GM23248 (cell line): ENCODE measurements around the gene BMS1. TPM values are rescaled to one million over a fixed set of nuclear protein-coding genes. Genes with fewer than 3 reads are reported as not detected.
"Not testable (repeated sequence)": the region's sequence is repeated elsewhere in the genome, so short reads cannot be mapped to it uniquely, and the experiment has no call there.

ENCODE experiments used
- DNase-seq: peaks from one replicate; pipeline ENCODE4 v3.0.0-alpha.2; 2015
- H2AFZ ChIP-seq: fragments of 200-600 bp; sonication (generic); 2 replicates; pipeline ENCODE4 v1.6.1; 2016; ENCODE audit warnings: antibody characterized with exemption
- H3F3A ChIP-seq: fragments of 200-600 bp; sonication (generic); 2 replicates; pipeline ENCODE4 v1.6.1; 2016; ENCODE audit warnings: mild to moderate bottlenecking, antibody characterized with exemption, mixed run types; ENCODE audit not compliant: insufficient read depth
- H3K27ac ChIP-seq: fragments of 200-600 bp; sonication (generic); 2 replicates; pipeline ENCODE4 v1.5.1; 2016; ENCODE audit warnings: mild to moderate bottlenecking
- H3K27me3 ChIP-seq: fragments of 200-600 bp; sonication (generic); replicated peaks from 2 replicates; pipeline ENCODE4 v1.6.1; 2016; ENCODE audit warnings: mild to moderate bottlenecking; ENCODE audit not compliant: insufficient read depth
- H3K36me3 ChIP-seq: fragments of 200-600 bp; sonication (generic); 2 replicates; pipeline ENCODE4 v1.6.1; 2016; ENCODE audit warnings: low read depth, mild to moderate bottlenecking
- H3K4me1 ChIP-seq: fragments of 200-600 bp; sonication (generic); 2 replicates; pipeline ENCODE4 v1.6.1; 2016; ENCODE audit warnings: mild to moderate bottlenecking; ENCODE audit not compliant: insufficient read depth
- H3K4me2 ChIP-seq: fragments of 200-600 bp; sonication (generic); one replicate; pipeline ENCODE4 v1.6.1; 2016; ENCODE audit warnings: mild to moderate bottlenecking; ENCODE audit not compliant: unreplicated experiment
- H3K4me3 ChIP-seq: fragments of 200-600 bp; sonication (generic); 2 replicates; pipeline ENCODE4 v1.5.1; 2016; ENCODE audit warnings: mild to moderate bottlenecking
- H3K79me2 ChIP-seq: fragments of 200-600 bp; sonication (generic); 2 replicates; pipeline ENCODE4 v1.6.1; 2016; ENCODE audit warnings: mild to moderate bottlenecking; ENCODE audit not compliant: insufficient read depth
- H3K9ac ChIP-seq: fragments of 200-600 bp; sonication (generic); 2 replicates; pipeline ENCODE4 v1.6.1; 2016; ENCODE audit warnings: mild to moderate bottlenecking
- H3K9me2 ChIP-seq: fragments of 200-600 bp; sonication (generic); 2 replicates; pipeline ENCODE4 v1.6.1; 2016; ENCODE audit warnings: mixed run types, mild to moderate bottlenecking, moderate library complexity; ENCODE audit not compliant: insufficient read depth
- H3K9me3 ChIP-seq: fragments of 200-600 bp; sonication (generic); one replicate; pipeline ENCODE4 v1.6.1; 2017; ENCODE audit warnings: low read depth
- H4K20me1 ChIP-seq: fragments of 200-600 bp; sonication (generic); 2 replicates; pipeline ENCODE4 v1.6.0; 2016; ENCODE audit not compliant: insufficient read depth
- EZH2 ChIP-seq: fragments of 200-600 bp; sonication (generic); IDR thresholded peaks from 2 replicates; pipeline ENCODE4 v1.6.1; 2018; ENCODE audit warnings: antibody characterized with exemption, mild to moderate bottlenecking; ENCODE audit not compliant: insufficient read depth, poor library complexity, severe bottlenecking
- EZH2phosphoT487 ChIP-seq: fragments of 200-600 bp; sonication (generic); IDR thresholded peaks from 2 replicates; pipeline ENCODE4 v1.6.1; 2018; ENCODE audit warnings: antibody characterized with exemption, moderate library complexity, mild to moderate bottlenecking, low read depth; ENCODE audit not compliant: insufficient read depth
- WGBS, 2 experiments: methylation state at CpG; one replicate each; pipeline ENCODE4 v1.1.6; 2015 to 2017; ENCODE audit warnings: low lambda C conversion rate in 2 of 2, low coverage in 1 of 2; ENCODE audit errors: missing lambda C conversion rate in 2 of 2; 5-methylcytosine and 5-hydroxymethylcytosine counted together
- in situ Hi-C: fragments of 300-500 bp; cut with MboI; formaldehyde crosslinking; loops from 2 replicates; pipeline ENCODE4 v1.15.0; 2020
- polyA plus RNA-seq: library from polyadenylated mRNA; unstranded; fragments of >200 nt; fragmentation: Nextera tagmentation; extraction: Ambion mirVana; gene quantifications from 2 replicates; pipeline ENCODE4 v1.2.1, GENCODE V29; 2016
- total RNA-seq: library from RNA; depleted of rRNA; stranded (reverse); fragments of >200 nt; shearing (Covaris generic); gene quantifications from 2 replicates; pipeline ENCODE4 v1.2.3, GENCODE V29; 2014

BMS1 gene
- total and polyA plus RNA-seq, 2 experiments from 2014 or later: 13.9 to 14.2 TPM

- H4K20me1 ChIP-seq: no peaks in the 10 kb centered on the region
- in situ Hi-C loops: no loop called here
Measured at GRCh38 chr10:42816912-42817311, 34.3 kb downstream of the BMS1 start.

GRCh38 chr10:42817417-42817816, 34.8 kb downstream of the BMS1 start:
- WGBS, 2 experiments: 88% methylated on average over 3 of the region's 3 CpGs
- H2AFZ ChIP-seq: not testable (repeated sequence)

More at GRCh38 chr10:42816912-42817311, 34.3 kb downstream of the BMS1 start:
- Histone ChIP-seq H3K27me3 (no peaks in the 10 kb centered on the region), H3F3A (no peaks in the 10 kb centered on the region), H3K9me3 (no peaks in the 10 kb centered on the region), H3K4me3 (no peak overlapping the region), H3K4me2 (no peak overlapping the region), H3K4me1 (no peaks in the 10 kb centered on the region), H3K36me3 (peaks cover 12% of the 10 kb centered on the region), H3K9me2 (no peaks in the 10 kb centered on the region), H2AFZ (no peak overlapping the region), H3K9ac (no peak overlapping the region), H3K27ac (no peak overlapping the region), H3K79me2 (peaks cover 47% of the 10 kb centered on the region)
- 81 to 82% methylated on average over 2 of the region's 2 CpGs for WGBS, 2 experiments
- no peak for DNase-seq
- TF ChIP-seq EZH2phosphoT487 (no peak), EZH2 (no peak)

GRCh38 chr10:42826759-42827158, 44.2 kb downstream of the BMS1 start:
- in situ Hi-C loops: not testable (repeated sequence)

More at GRCh38 chr10:42817417-42817816, 34.8 kb downstream of the BMS1 start:
- H3K9me3 ChIP-seq, H4K20me1 ChIP-seq, H3K4me3 ChIP-seq, H3K9ac ChIP-seq, DNase-seq, in situ Hi-C loops, H3K4me1 ChIP-seq, H3K27ac ChIP-seq, H3F3A ChIP-seq, H3K9me2 ChIP-seq, H3K27me3 ChIP-seq, H3K4me2 ChIP-seq: not testable (repeated sequence)
- Histone ChIP-seq H3K36me3 (peaks cover 15% of the 10 kb centered on the region), H3K79me2 (peaks cover 42% of the 10 kb centered on the region)

GRCh38 chr10:42827201-42827600, 44.6 kb downstream of the BMS1 start:
- no peak overlapping the region for H3K4me3 ChIP-seq
- no peak overlapping the region for H3K4me2 ChIP-seq
- H3F3A ChIP-seq: no peaks in the 10 kb centered on the region
- no peaks in the 10 kb centered on the region for H3K27me3 ChIP-seq
- TF ChIP-seq EZH2 (no peak), EZH2phosphoT487 (no peak)
- no peak overlapping the region for H2AFZ ChIP-seq
- peaks cover 31% of the 10 kb centered on the region for H3K79me2 ChIP-seq
- DNase-seq: no peak
- peaks cover 44% of the 10 kb centered on the region; the same call in 1 of the 2 replicates for H3K36me3 ChIP-seq
- H3K9me3 ChIP-seq: no peaks in the 10 kb centered on the region
- no peaks in the 10 kb centered on the region for H3K4me1 ChIP-seq
- H3K9ac ChIP-seq: no peak overlapping the region
- no peaks in the 10 kb centered on the region for H4K20me1 ChIP-seq
- no peak overlapping the region for H3K27ac ChIP-seq
- 52 to 60% methylated on average over 5 to 6 of the region's 6 CpGs for WGBS, 2 experiments
- in situ Hi-C loops: no loop called here
- no peaks in the 10 kb centered on the region for H3K9me2 ChIP-seq

More at GRCh38 chr10:42826759-42827158, 44.2 kb downstream of the BMS1 start:
- peaks cover 46% of the 10 kb centered on the region for H3K36me3 ChIP-seq
- H2AFZ ChIP-seq, H3K9me3 ChIP-seq, H3K27ac ChIP-seq, H4K20me1 ChIP-seq, H3K4me2 ChIP-seq, H3K9ac ChIP-seq, H3K4me1 ChIP-seq, H3K4me3 ChIP-seq, DNase-seq, H3F3A ChIP-seq, H3K9me2 ChIP-seq, H3K27me3 ChIP-seq: not testable (repeated sequence)
- peaks cover 31% of the 10 kb centered on the region for H3K79me2 ChIP-seq
- 56 to 58% methylated on average over 6 of the region's 6 CpGs for WGBS, 2 experiments

GRCh38 chr10:42828391-42828790, 45.8 kb downstream of the BMS1 start:
- DNase-seq, H3K27ac ChIP-seq, H2AFZ ChIP-seq, H3K9me2 ChIP-seq, H3F3A ChIP-seq, H3K4me2 ChIP-seq, H3K9ac ChIP-seq, H3K4me3 ChIP-seq, H3K27me3 ChIP-seq, H4K20me1 ChIP-seq, H3K4me1 ChIP-seq, H3K9me3 ChIP-seq, in situ Hi-C loops: not testable (repeated sequence)
- H3K36me3 ChIP-seq: peaks cover 32% of the 10 kb centered on the region; the same call in 1 of the 2 replicates
- H3K79me2 ChIP-seq: peaks cover 31% of the 10 kb centered on the region
- 90 to 91% methylated on average over 3 to 4 of the region's 4 CpGs for WGBS, 2 experiments
